NCI-H69 (cell line): ENCODE data around the gene SLX4IP.

Source experiments
- DNase-seq: peaks from one replicate; lab custom pipeline; 2025; lab: John Stamatoyannopoulos, UW

The SLX4IP gene

GRCh38 chr20:10666221-10667076, 231.3 kb downstream of the SLX4IP start:
- peak; percentile 71 for DNase-seq

GRCh38 chr20:10667077-10667401, 231.9 kb downstream of the SLX4IP start:
- peak; percentile 91 for DNase-seq

- peak; percentile 95 for DNase-seq
These were observed 232.6 kb downstream of the SLX4IP start for GRCh38 chr20:10667560-10668167.

- DNase-seq, result peak; percentile 29
These were observed 233.7 kb downstream of the SLX4IP start for GRCh38 chr20:10668677-10669368.

- no peak for DNase-seq
These were observed 234.8 kb downstream of the SLX4IP start for GRCh38 chr20:10669843-10670446.

- DNase-seq, result no peak
These were observed 235.6 kb downstream of the SLX4IP start for GRCh38 chr20:10670501-10671220.

- DNase-seq, result peak; percentile 92
These were observed 236.3 kb downstream of the SLX4IP start for GRCh38 chr20:10671221-10671918.

- peak; percentile 92 for DNase-seq
These were observed 237.0 kb downstream of the SLX4IP start for GRCh38 chr20:10671919-10672623.

GRCh38 chr20:10672624-10673127, 237.6 kb downstream of the SLX4IP start:
- DNase-seq, result peak; percentile 73

GRCh38 chr20:10673176-10673841, 238.2 kb downstream of the SLX4IP start:
- peak; percentile 78 for DNase-seq

GRCh38 chr20:10673842-10674683, 239.0 kb downstream of the SLX4IP start, which contains the start of gene JAG1:
JAG1 (minus strand) TSS chr20:10673999; CDS start chr20:10673530, 469 bp downstream.
- DNase-seq, result peak; percentile 98

- DNase-seq, result peak; percentile 82
These were observed 239.8 kb downstream of the SLX4IP start for GRCh38 chr20:10674684-10675449.

- DNase-seq, result no peak
These were observed 240.3 kb downstream of the SLX4IP start for GRCh38 chr20:10675450-10675848.

GRCh38 chr20:10676518-10676917, 241.4 kb downstream of the SLX4IP start:
- DNase-seq, result no peak
